ENCODE measurements around the gene AGMO. TPM values are rescaled to one million over a fixed set of nuclear protein-coding genes. Genes with fewer than 3 reads are reported as not detected.

Gene AGMO
- total and polyA plus RNA-seq, 2 experiments from 2014 or later: 0.42 to 0.55 TPM

DNA sequence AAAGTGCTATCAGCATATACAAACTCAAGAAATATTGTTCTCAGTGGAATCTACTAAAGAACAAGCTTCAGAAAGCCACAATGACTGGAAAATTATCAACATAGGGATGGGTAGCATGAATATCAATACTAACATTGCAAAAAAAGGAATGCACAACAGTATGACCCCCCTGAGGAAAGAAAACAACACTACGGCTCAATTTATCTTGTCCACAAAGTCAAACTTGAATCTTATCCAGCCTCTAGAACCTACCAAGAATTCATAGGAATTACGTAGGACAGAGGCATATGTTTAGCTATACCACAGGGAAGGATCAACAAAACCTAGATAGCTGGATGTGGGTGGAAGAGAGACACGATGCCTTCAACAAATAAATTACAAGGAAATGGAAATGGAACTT is 54.6 kb downstream of the AGMO start (continued):
- TF ChIP-seq, protein P1, sequence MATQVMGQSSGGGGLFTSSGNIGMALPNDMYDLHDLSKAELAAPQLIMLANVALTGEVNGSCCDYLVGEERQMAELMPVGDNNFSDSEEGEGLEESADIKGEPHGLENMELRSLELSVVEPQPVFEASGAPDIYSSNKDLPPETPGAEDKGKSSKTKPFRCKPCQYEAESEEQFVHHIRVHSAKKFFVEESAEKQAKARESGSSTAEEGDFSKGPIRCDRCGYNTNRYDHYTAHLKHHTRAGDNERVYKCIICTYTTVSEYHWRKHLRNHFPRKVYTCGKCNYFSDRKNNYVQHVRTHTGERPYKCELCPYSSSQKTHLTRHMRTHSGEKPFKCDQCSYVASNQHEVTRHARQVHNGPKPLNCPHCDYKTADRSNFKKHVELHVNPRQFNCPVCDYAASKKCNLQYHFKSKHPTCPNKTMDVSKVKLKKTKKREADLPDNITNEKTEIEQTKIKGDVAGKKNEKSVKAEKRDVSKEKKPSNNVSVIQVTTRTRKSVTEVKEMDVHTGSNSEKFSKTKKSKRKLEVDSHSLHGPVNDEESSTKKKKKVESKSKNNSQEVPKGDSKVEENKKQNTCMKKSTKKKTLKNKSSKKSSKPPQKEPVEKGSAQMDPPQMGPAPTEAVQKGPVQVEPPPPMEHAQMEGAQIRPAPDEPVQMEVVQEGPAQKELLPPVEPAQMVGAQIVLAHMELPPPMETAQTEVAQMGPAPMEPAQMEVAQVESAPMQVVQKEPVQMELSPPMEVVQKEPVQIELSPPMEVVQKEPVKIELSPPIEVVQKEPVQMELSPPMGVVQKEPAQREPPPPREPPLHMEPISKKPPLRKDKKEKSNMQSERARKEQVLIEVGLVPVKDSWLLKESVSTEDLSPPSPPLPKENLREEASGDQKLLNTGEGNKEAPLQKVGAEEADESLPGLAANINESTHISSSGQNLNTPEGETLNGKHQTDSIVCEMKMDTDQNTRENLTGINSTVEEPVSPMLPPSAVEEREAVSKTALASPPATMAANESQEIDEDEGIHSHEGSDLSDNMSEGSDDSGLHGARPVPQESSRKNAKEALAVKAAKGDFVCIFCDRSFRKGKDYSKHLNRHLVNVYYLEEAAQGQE (IDR thresholded peaks at IDR 0.05; ENCODE audit: unreplicated experiment): no peak
- TF ChIP-seq ZNF114 (CRISPR knock-in tag; IDR thresholded peaks at IDR 0.05) (no peak), JUNB (IDR thresholded peaks at IDR 0.05; ENCODE audit: unreplicated experiment) (no peak), STAT1 (IDR thresholded peaks at IDR 0.05; ENCODE audit: unreplicated experiment) (no peak), CREB1 (CRISPR knock-in tag; IDR thresholded peaks at IDR 0.05; ENCODE audit: low read depth) (no peak), ZNF331 (CRISPR knock-in tag; IDR thresholded peaks at IDR 0.05; ENCODE audit: low read depth) (no peak)
- TF ChIP-seq, protein P2, sequence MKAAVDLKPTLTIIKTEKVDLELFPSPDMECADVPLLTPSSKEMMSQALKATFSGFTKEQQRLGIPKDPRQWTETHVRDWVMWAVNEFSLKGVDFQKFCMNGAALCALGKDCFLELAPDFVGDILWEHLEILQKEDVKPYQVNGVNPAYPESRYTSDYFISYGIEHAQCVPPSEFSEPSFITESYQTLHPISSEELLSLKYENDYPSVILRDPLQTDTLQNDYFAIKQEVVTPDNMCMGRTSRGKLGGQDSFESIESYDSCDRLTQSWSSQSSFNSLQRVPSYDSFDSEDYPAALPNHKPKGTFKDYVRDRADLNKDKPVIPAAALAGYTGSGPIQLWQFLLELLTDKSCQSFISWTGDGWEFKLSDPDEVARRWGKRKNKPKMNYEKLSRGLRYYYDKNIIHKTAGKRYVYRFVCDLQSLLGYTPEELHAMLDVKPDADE (IDR thresholded peaks at IDR 0.05): no peak

DNA sequence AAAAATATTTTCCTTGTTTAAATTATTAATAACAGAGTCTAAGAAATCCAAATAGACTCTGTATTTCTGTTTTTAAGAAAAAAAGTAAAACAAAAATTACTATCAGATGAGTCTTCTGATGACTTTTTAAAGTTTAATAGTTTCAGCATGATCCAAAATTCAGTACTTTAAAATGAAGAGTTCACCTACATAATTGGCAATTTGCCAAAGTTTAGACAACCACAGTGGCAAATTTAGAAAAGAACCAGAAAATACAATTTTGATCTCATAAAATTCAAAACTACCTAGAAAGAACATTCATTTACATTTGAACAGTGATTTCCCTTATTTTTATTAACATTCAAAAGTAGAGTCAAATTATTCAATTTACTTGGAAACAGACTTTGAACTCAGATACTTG is 56.1 kb downstream of the AGMO start:
- Histone ChIP-seq H4K20me1 (replicated peaks; ENCODE audit: insufficient read depth) (no peaks in the 10 kb centered on the region), H3K9me2 (ENCODE audit: insufficient read depth) (no peaks in the 10 kb centered on the region), H3F3A (replicated peaks; ENCODE audit: low read depth) (no peaks in the 10 kb centered on the region), H3K36me3 (ENCODE audit: insufficient read depth) (no peaks in the 10 kb centered on the region), H3K4me3 (no peak overlapping the region), H2AFZ (no peak overlapping the region), H3K4me2 (no peak overlapping the region), H3K4me1 (ENCODE audit: insufficient read depth) (peaks cover 7% of the 10 kb centered on the region; the same call in 1 of the 2 replicates), H3K27me3 (ENCODE audit: insufficient read depth) (no peaks in the 10 kb centered on the region), H3K79me2 (replicated peaks; ENCODE audit: insufficient read depth) (no peaks in the 10 kb centered on the region), H3K27ac (ENCODE audit: low read depth) (no peak overlapping the region)
- H3K27ac Mint-ChIP-seq: no peak overlapping the region
- ATAC-seq (no peak), DNase-seq (ENCODE audit: low spot score) (no peak)
- H3K27me3 Mint-ChIP-seq (ENCODE audit: insufficient read depth, low read depth, poor library complexity): peaks cover 1% of the 10 kb centered on the region
- H3K36me3 Mint-ChIP-seq (ENCODE audit: low read depth): no peaks in the 10 kb centered on the region
- no peak overlapping the region for H3K4me3 Mint-ChIP-seq
- no peaks in the 10 kb centered on the region for H3K9me3 Mint-ChIP-seq
- H3K4me1 Mint-ChIP-seq: peaks cover 3% of the 10 kb centered on the region; the same call in 2 of the 3 replicates
- TF ChIP-seq POLR2AphosphoS5 (IDR thresholded peaks at IDR 0.05; ENCODE audit: low read depth): no peak
- TF ChIP-seq EZH2 (IDR thresholded peaks at IDR 0.05; ENCODE audit: low read depth, unreplicated experiment): no peak
- TF ChIP-seq ZNF114 (CRISPR knock-in tag; IDR thresholded peaks at IDR 0.05): no peak
- no peak for TF ChIP-seq CREB1 (CRISPR knock-in tag; IDR thresholded peaks at IDR 0.05; ENCODE audit: low read depth)
- TF ChIP-seq, protein P1 (IDR thresholded peaks at IDR 0.05; ENCODE audit: unreplicated experiment): no peak
- no peak for TF ChIP-seq EZH2phosphoT487 (IDR thresholded peaks at IDR 0.05; ENCODE audit: unreplicated experiment)
- no peak for TF ChIP-seq JUNB (IDR thresholded peaks at IDR 0.05; ENCODE audit: unreplicated experiment)
- no peak for TF ChIP-seq ZNF331 (CRISPR knock-in tag; IDR thresholded peaks at IDR 0.05; ENCODE audit: low read depth)
- TF ChIP-seq, protein P3, sequence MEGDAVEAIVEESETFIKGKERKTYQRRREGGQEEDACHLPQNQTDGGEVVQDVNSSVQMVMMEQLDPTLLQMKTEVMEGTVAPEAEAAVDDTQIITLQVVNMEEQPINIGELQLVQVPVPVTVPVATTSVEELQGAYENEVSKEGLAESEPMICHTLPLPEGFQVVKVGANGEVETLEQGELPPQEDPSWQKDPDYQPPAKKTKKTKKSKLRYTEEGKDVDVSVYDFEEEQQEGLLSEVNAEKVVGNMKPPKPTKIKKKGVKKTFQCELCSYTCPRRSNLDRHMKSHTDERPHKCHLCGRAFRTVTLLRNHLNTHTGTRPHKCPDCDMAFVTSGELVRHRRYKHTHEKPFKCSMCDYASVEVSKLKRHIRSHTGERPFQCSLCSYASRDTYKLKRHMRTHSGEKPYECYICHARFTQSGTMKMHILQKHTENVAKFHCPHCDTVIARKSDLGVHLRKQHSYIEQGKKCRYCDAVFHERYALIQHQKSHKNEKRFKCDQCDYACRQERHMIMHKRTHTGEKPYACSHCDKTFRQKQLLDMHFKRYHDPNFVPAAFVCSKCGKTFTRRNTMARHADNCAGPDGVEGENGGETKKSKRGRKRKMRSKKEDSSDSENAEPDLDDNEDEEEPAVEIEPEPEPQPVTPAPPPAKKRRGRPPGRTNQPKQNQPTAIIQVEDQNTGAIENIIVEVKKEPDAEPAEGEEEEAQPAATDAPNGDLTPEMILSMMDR (conservative IDR thresholded peaks at IDR 0.05; ENCODE audit: low read depth in 2 of 2): no peak
- TF ChIP-seq STAT1 (IDR thresholded peaks at IDR 0.05; ENCODE audit: unreplicated experiment): no peak
- TF ChIP-seq, protein P2 (IDR thresholded peaks at IDR 0.05): no peak
